ENCODE results near the gene RAD51B. TPM values are rescaled to one million over a fixed set of nuclear protein-coding genes. Genes with fewer than 3 reads are reported as not detected.
"Not testable (repeated sequence)": the region's sequence is repeated elsewhere in the genome, so short reads cannot be mapped to it uniquely, and the experiment has no call there.

The RAD51B gene
- total RNA-seq, 1 donor from 2014 or later: 5.3 TPM

DNA sequence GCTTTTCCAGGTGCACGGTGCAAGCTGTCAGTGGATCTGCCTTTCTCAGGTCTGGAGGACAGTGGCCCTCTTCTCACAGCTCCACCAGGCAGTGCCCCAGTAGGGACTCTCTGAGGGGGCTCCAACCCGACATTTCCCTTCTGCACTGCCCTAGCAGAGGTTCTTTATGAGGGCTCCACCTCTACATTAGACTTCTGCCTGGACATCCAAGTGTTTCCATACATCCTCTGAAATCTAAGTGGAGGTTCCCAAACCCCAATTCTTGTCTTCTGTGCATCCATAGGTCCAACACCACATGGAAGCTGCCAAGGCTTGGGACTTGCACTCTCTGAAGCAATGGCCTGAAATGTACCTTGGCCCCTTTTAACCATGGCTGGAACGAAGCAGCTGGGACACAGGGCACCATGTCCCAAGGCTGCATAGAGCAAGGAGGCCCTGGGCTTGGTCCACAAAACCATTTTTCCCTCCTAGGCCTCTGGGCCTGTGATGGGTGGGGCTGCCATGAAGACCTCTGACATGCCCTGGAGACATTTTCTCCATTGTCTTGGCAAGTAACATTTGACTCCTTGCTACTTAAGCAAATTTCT is 282.2 kb downstream of the RAD51B start:
- DNase-seq (ENCODE audit: low spot score in 2 of 2); FAIRE-seq: not testable (repeated sequence)

DNA sequence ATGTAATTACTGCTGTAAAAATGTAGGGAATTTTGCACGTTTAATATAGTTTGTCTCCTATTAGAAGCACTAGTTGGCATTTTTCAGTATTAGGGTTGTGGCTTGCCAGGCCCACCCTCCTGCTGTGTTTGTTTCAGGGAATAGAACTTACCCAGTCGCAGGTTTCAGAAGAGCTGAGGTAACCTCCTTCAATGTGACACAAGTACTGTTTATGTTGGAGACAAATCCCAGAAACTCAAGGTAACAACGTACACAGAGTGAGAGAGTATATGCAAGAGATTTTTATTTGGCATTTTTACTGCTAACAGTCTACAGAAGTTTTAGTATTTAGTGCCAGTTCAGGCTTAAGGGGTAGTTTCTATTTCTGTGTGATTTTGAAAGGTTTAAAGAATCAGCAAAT is 284.3 kb downstream of the RAD51B start:
- FAIRE-seq (no peak), DNase-seq (ENCODE audit: low spot score in 2 of 2) (no peak)

DNA sequence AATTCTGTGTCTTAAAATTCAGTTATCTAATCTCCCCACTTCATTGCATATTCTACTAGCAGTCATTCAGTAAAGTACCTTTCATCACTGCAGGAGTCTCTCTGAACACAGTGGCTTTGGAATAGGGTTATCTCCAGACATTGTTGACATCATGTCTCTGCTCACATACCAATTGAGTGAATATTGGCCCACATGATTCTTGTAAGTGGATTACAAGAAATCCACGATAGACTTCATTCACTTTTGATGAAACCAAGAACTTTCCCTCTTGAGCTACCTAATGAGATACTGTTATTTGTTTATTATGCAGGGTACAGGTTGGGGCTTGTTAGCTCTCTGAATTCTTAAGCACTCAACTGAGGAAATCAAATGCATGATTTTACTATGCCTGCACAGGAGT is 284.9 kb downstream of the RAD51B start:
- DNase-seq (ENCODE audit: low spot score in 2 of 2) (no peak), FAIRE-seq (no peak)

DNA sequence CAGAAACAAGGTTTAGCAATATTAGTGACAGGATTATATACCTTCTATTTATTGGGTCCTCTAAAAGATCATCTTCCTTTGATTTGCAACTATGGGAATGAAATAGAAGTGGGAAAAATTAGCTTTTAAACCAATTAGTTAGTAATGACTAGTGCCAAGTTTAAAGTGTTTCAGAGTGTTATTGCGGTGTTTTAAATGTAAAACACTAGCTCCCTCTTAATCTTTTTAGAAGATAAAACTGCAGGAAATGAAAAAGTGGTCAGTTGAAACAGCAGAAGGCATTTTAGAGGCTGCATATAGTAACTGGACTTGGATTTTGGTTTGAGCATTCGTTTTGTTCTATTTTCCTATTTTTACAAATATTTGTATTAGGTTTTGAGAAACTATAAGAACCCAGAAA is 286.2 kb downstream of the RAD51B start:
- FAIRE-seq (no peak), DNase-seq (ENCODE audit: low spot score in 2 of 2) (no peak)

DNA sequence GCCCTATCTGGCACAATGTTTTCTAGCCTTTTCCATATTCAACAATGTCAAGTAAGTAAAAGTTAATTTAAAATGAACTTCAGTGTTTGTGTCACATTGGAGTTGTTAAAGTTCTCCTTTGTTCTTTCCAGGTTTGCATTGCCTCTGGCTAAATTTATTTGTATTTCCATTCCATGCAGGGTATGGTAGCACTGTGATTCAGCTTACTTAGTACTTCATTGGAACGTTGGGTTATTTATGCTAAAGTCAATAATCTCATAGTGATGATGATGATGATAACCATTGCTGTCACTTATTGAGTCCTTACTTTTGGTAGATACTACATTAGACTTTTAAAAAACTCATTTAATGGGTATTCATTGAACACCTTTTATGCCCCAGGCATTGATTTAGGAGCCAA is 286.9 kb downstream of the RAD51B start:
- DNase-seq (ENCODE audit: low spot score in 2 of 2): no peak
- FAIRE-seq: no peak

DNA sequence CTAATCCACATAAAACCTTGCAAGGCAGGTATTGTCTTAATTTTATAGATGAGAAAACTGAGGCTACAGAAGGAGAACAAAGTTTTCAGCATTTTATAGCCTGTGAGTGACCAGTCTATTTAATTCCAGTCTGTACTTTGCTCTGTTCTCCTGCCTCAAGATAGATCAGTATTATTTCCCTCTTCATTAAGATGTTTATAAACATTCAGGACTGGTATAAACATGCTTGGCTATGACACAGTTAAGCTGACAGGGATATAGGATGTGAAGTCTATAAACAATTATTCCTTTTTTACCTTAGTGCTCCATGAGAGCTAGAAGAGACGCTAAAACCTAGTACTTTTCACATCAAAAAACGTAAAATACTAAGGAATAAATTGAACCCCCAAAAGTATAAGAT is 287.3 kb downstream of the RAD51B start:
- no peak for FAIRE-seq

DNA sequence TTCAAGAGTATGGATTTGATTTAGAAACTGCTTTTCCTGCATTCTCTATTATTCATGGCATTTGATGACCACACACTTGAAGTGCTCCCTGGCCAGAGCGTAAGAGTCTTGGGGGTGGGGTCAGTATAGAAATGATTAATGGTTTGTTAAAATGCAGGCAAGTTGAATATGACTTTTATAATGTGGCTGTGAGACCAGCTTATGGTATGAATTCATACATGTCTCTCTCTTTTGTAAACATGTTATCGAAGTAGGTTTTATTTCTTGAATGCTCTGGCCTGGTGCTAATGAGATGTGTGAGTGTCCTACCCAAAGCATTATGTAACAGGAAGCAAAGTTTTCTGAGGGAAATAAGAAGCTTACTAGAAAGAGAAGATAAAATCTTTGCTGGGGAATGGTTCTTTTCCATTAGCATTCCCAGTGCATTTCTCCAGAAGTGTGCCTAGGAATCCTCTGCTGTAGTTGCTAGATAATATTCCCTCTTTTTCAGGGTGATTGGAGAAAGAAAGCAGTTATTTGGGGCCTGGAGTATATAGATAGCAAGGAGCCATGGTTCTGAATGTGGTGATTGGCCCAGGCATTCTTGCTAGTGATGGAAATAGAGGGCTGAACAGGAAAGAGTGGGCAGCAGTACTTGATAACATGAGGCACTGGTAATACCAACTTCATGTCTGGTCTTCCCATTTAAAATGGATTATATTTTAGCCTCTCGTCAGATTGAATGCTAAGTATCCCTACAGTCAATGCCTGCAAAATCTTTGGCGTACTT is 289.7 kb downstream of the RAD51B start:
- DNase-seq (ENCODE audit: low spot score in 2 of 2) (no peak), FAIRE-seq (no peak)

More for the DNA sequence above, 287.3 kb downstream of the RAD51B start:
- no peak for DNase-seq (ENCODE audit: low spot score in 2 of 2)

DNA sequence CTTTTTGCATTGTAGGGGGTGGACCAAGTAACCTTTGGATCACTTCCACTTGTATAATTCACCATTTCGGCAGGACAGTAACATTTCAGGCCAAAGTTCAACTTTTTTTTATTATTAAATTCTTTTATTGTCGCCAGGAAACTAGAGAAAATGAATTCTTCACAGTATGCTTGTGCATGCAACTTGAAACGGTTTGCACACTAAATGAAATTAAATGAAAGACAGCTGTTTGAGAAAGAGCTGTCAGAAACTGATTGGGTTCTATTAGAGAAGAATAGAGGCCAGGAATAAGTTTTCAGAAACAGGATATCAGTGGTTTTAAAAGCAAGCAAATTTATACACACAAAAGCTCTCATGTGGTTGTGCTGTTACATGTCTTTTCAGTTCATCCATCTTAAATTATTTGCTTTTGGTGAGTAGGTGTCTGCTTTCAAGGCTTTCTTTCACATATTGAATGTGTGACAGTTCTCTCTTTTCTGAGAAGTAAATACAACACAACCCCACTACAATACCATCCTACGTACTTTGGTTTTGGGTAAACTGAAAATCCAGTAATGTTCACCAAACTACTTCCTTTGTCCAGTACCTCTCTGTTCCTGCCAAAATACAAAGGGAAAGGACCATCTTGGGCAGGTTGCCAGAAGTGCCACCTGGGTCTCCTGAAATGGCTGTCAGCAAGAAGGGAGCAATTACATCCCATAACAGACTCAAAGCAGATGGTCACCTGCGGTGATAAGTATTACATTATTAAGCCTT is 291.7 kb downstream of the RAD51B start:
- FAIRE-seq: no peak
- DNase-seq (ENCODE audit: low spot score in 2 of 2): no peak

DNA sequence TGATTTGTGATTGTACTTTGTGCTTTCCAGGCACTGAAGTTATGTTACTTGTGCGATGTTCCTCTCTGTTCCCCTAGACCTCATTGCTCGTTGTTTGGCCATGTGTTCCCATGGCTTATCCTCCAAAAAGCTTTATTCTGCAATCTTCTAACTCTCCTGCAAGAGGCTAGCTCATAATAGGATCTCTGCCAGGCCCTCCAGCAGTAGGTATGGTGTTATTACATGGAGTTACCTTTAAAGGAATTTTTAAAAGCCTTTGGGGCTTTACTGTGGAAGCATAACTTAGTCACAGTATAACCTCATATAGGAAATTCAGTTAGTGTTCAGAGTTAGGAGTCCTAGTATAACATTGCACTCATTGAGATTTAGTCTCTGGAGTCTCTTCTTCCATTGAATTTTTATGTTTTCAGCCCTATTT is 292.3 kb downstream of the RAD51B start:
- no peak for DNase-seq (ENCODE audit: low spot score in 2 of 2)
- FAIRE-seq: no peak

DNA sequence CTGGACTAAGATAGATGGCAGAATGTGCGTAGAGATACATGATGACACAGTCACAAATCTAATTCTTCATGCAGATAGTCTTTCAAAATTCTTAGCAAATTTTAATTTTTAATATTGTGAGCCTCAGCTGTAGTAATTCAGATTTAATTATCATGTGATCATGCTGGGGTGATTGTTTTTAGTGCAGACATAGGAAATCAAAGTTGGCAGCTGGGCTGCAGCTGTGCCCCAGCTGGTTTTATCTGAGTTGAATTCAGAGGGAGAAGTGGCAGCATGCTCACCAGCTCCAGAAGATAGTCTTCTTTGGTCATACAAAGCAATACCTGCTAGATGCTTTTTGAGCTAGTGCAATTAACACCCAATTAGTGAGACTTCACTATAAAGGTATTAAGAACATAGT is 292.9 kb downstream of the RAD51B start:
- FAIRE-seq: no peak
- no peak for DNase-seq (ENCODE audit: low spot score in 2 of 2)

DNA sequence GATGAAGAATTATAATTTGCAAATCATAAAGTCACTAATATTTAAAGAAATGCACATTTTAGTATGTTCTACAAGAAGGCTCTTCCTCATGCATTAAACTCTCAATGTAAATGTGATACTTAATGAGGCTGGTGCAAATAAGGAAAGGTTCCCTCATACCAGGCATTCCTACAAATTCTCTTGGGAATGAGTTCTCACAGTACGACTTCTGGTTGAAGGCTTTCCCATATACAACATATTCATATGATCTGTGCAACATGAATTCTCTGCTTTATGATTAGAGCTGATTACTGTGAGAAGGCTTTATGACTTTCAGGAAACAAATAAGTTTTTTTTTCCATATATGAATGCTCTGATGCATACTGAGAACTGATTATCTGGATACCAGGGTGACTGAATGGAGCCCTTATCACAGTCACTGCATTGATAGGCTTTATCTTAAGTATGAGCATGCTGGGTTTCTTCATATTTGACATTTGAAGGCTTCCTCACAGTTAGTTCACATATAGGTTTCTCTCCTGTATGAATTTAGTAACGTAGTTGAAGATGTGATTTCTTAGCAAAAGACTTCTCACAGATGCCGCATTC is 293.9 kb downstream of the RAD51B start:
- no peak for FAIRE-seq
- no peak for DNase-seq (ENCODE audit: low spot score in 2 of 2)

DNA sequence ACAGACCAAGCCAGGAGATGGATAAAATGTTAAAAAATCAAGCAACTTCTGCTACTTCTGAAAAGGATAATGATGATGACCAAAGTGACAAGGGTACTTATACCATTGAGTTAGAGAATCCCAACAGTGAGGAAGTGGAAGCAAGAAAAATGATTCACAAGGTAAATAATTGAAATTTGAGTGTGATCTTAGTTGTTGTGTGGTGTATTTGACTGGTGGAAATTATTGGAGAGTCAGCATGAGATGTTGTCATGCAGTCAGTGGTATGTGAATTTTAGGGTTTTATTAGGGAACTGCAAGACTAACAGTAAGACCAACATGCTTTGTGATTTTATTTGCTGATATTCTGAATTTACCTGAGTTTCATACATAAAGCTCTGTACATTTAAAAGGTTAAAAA is 296.4 kb downstream of the RAD51B start:
- not testable (repeated sequence) for DNase-seq (ENCODE audit: low spot score in 2 of 2)
- FAIRE-seq: peak; percentile 83

DNA sequence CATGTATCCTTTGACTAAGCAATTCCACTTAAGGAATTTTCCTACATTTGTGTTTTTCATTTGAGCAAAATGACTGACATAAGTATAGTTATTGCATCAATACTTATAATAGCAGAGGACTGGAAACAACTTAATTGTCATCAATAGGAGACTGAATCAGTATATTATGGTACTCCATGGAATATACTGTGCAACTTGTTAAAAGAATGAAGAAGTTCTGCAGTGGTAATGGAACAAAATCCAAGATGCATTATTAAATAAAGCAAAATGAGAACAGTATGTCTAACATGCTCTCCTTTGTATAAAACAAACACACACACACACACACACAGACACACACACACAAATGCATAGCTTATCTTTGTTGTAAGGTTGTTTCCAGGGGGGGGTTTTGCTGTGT is 303.1 kb downstream of the RAD51B start:
- no peak for DNase-seq (ENCODE audit: low spot score in 2 of 2)
- no peak for FAIRE-seq

DNA sequence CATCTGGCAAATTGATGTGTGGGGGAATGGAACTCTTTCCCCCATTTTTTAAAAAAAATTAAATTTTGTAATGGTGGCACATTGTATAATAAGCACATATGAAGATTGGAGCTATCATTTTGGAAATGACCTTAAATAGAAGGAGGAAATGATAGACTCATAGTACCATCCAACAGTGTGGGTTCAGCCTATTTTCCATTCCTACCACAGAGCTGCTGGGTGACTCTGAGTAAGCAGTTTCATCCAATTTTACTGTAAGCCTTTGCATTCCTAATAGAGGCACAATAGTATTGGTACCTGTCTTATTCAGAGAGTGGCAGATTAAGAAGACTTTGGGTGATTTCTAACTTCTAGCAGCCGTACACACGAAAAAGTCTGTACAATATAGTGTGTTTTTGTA is 304.5 kb downstream of the RAD51B start:
- FAIRE-seq: no peak
- DNase-seq (ENCODE audit: low spot score in 2 of 2): no peak

DNA sequence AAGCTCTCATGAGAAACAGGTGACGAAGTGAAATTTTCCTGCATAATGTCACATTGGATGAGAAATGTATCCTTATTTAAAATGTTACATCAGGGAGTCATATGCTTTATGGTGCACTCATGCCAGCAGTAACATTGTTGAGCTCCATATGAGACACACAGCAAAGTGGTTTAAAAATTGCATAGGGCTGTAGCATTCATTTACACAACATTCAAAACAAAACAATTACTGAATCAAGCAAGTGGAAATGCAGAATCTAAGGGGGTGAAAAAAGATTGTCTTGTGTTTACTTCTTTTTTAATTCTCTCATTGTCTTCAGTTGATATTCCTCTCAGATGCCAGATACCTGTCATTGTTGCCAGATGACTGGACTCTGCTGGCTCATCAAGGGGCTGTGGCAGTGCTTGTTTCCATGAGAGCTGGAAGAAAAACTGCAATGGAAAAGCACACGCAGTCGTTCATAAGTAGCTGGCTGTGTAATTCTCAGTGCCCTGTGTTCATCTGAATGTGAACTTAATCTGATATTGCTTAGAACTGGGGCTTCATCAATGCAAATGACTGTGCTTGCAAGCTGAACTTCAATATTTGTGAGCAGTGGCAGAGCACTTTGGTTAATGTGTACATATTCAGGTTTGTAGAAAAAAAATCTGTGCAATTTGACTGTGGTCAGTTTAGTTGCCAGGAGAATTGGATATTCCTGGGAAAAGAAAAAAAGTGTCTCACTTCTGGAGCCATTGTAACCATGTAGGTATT is 305.6 kb downstream of the RAD51B start:
- no peak for FAIRE-seq

DNA sequence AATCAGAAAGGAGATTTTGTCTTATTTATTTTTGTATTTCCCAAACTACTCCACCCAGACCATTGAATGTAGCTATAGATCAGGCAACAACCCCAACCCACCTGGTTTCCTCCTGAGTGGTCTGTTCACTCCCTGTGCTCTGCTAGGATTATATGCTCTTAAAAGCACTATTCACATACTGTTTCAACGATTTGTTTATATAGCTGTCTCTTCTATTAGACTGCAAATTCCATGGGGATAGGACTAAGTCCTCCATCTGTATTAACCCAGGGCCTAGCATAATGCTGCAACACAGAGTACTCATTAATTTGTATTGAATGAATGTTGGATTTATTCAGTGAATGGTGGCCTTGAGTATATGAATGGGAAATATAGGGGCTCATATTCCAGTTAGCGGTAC is 307.6 kb downstream of the RAD51B start:
- no peak for FAIRE-seq
- DNase-seq (ENCODE audit: low spot score in 2 of 2): no peak

More for the DNA sequence above, 305.6 kb downstream of the RAD51B start:
- no peak for DNase-seq (ENCODE audit: low spot score in 2 of 2)

DNA sequence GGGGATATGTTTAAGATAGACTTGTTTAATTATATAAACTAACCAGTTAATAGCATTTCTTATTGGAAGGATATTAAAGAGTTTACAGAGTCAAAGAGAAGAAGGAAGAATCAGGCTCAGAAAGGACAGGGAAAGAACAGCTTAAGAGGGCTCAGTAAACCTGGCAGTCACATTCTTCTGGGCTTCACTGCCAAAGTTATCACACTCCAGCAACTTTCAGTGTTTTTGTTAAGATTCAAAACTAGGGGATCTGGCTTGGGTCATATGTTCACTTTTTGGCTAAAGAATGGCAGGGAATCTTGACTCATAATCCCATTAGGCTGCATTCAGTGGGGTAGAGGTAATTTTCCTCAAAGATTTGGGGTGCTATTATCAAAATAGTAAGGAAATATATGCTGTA is 312.3 kb downstream of the RAD51B start:
- DNase-seq (ENCODE audit: low spot score in 2 of 2): no peak
- FAIRE-seq: no peak

DNA sequence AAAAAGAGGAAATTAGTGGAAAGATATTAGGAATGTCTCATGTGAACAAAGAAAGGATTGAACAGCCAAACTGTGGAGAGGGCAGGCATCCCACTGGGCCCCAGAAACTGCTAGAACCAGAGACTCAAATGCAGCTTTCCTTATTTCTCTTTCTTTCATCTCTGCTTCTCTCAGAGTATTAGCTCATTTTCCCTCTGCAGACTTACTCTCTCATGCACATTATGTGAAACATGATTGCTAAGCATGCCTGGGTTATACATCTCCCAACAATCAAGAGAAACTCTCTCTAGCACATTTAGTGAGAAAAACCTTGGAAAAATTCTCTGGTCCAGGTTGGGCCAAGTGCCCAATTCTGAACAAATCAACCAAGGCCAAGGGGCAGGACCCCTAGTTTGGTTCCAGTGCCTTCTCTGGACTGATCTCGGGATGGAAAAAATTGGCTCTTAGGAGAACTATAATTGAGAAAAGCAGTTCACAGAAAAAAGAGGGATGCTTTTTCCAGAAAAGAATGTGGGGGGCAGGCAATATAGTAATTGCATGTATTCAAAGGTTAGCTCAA is 313.1 kb downstream of the RAD51B start:
- FAIRE-seq (no peak), DNase-seq (ENCODE audit: low spot score in 2 of 2) (no peak)

DNA sequence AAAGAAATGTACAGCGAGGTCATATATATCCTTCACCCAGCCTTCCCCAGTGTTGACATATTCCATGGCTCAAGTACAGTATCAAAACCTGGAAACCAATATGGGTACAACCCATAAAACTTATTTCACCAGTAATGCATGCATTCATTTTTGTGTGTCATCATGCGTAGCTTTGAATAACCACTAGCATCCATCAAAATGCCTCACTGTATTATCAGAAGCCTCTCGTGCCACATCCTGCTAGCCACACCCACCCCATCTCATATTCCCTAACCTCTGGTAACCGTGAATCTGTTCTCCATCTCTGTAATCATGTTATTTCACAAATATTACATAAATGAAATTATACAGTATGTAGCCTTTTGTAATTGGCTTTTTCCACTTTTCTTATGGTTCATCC is 314.3 kb downstream of the RAD51B start:
- no peak for FAIRE-seq

DNA sequence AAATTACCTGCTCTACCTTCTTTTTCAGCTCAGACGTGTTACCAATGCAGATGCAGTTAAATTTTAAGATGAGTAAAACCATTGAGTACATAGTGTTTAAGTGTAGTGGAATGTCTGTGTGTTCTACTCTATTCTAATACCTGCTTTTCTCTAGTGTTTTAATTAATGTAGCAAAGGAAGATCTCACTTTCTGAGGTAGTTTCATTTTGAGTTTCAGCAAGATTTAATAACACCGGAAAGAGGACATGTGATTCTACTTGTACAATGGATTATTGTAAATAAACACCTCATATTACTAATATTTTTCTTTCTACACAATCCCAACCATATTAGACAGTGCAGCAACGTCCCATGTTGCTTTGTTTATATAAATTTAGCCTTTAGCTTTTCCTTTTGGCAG is 315.4 kb downstream of the RAD51B start:
- DNase-seq (ENCODE audit: low spot score in 2 of 2) (no peak), FAIRE-seq (no peak)

More for the DNA sequence above, 314.3 kb downstream of the RAD51B start:
- no peak for DNase-seq (ENCODE audit: low spot score in 2 of 2)
